ENCODE measurements around the gene TIPRL. TPM values are rescaled to one million over a fixed set of nuclear protein-coding genes. Genes with fewer than 3 reads are reported as not detected.

TIPRL gene
- total and polyA plus RNA-seq, 2 of the 8 experiments (the other 6 are each of a cell fraction or from before 2014, with no cell fraction given) = 8.1 to 27.4 TPM

- no peak overlapping the region for H2BK12ac ChIP-seq (ENCODE audit: low read depth, low read length)
- no peak overlapping the region for H3K14ac ChIP-seq (ENCODE audit: insufficient read length)
- 0 out of 7 replicates have a peak overlapping the region, but pooled peaks of 2 of the 4 experiments have one; percentile 6 to 42 for H3K9ac ChIP-seq (replicated peaks in 1 of 4; ENCODE audit: extremely low read depth in 1 of 4, low read depth in 3 of 4, low read length in 3 of 4)
- H3K36me3 ChIP-seq (ENCODE audit: control insufficient read depth in 2 of 4, insufficient read depth in 4 of 4, low read length in 3 of 4) = no peaks in the 10 kb centered on the region
- CTCF ChIA-PET (ENCODE audit: partially characterized antibody) = interaction anchor here (0.6 to 1.5 kb wide), 4 partner anchors 10 to 96 kb away, joined by 3 to 8 read pairs (median 4); no protein-coding TSS in a partner anchor
- peak overlapping the region; percentile 19 to 96 (median 86); a peak in 5 of 8 replicates for H3K4me3 ChIP-seq (ENCODE audit: extremely low read depth in 1 of 4, insufficient read depth in 2 of 4, low read depth in 3 of 4, low read length in 4 of 4)
- no peaks in the 10 kb centered on the region for H3K9me3 ChIP-seq (ENCODE audit: insufficient read depth in 2 of 2, low read depth in 1 of 2, low read length in 1 of 2)
- H3K23ac ChIP-seq (ENCODE audit: insufficient read length) = no peak overlapping the region
- POLR2A ChIA-PET (ENCODE audit: partially characterized antibody) = interaction anchor here (0.5 to 1.3 kb wide), 2 partner anchors 47 to 449 kb away, joined by 4 to 6 read pairs; partner anchors contain the start of gene SFT2D2
- peaks cover 0 to 3% (median 0%) of the 10 kb centered on the region in 4 experiments; a peak in 2 of 7 replicates for H3K4me1 ChIP-seq (replicated peaks in 1 of 4; ENCODE audit: control insufficient read depth in 3 of 4, insufficient read depth in 4 of 4, low read length in 3 of 4)
- FAIRE-seq = no peak
- no peak overlapping the region for H4K8ac ChIP-seq (ENCODE audit: extremely low read depth, insufficient read depth, low read length)
- peak overlapping the region; percentile 37; the same call in 1 of the 2 replicates for H3K27ac ChIP-seq (ENCODE audit: low read depth, low read length)
- peaks cover 0 to 17% of the 10 kb centered on the region in 2 experiments; a peak in 2 of 4 replicates for H3K79me2 ChIP-seq (ENCODE audit: control insufficient read depth in 1 of 2, insufficient read depth in 2 of 2, low read length in 2 of 2)
- no peak overlapping the region; the same call in 1 of the 2 replicates for H2BK5ac ChIP-seq (ENCODE audit: low read depth, low read length)
- no peak overlapping the region for H2BK15ac ChIP-seq (ENCODE audit: low read length)
- H3K4me2 ChIP-seq (ENCODE audit: insufficient read depth in 1 of 2, low read depth in 2 of 2, low read length in 2 of 2) = peak overlapping the region; percentile 73 to 99
- H3K56ac ChIP-seq (replicated peaks; ENCODE audit: insufficient read length, low read depth, low read length) = no peak overlapping the region
- no peak overlapping the region for H4K91ac ChIP-seq (replicated peaks; ENCODE audit: insufficient read length, low read length)
- WGBS, 2 experiments (ENCODE audit: extremely low coverage in 1 of 2, insufficient coverage in 1 of 2, insufficient read length in 1 of 2, insufficient replicate concordance in 2 of 2, low coverage in 1 of 2, low lambda C conversion rate in 2 of 2, missing lambda C conversion rate in 1 of 2) = 71% methylated on average over 5 of the region's 5 CpGs; no CpG with 5 or more reads in 1 of the 2 experiments
- 0 out of 2 replicates have a peak, but pooled peaks cover 2% of the 10 kb centered on the region for H3K79me1 ChIP-seq (ENCODE audit: low read depth, low read length)
- no peak overlapping the region for H2BK120ac ChIP-seq (replicated peaks; ENCODE audit: low read depth, low read length)
- no peak overlapping the region for H3K4ac ChIP-seq (replicated peaks; ENCODE audit: insufficient read length, low read depth, low read length)
- peak overlapping the region; percentile 55 for H4K5ac ChIP-seq (ENCODE audit: insufficient read length, low read depth, low read length)
- no peak overlapping the region for H2AK5ac ChIP-seq (ENCODE audit: low read depth, low read length)
- DNase-seq (ENCODE audit: low read depth in 1 of 2, low spot score in 2 of 2) = no peak
- peaks cover 6% of the 10 kb centered on the region; the same call in 1 of the 2 replicates for H3K23me2 ChIP-seq (ENCODE audit: low read depth, low read length)
- H3K27me3 ChIP-seq (replicated peaks in 1 of 4; ENCODE audit: control insufficient read depth in 3 of 4, extremely low read depth in 1 of 4, insufficient read depth in 3 of 4, low read length in 3 of 4) = no peaks in the 10 kb centered on the region
- H4K20me1 ChIP-seq (replicated peaks in 1 of 2; ENCODE audit: control insufficient read depth in 1 of 2, insufficient read depth in 2 of 2, low read length in 2 of 2) = no peaks in the 10 kb centered on the region
- no peak overlapping the region; the same call in 1 of the 2 replicates for H3K18ac ChIP-seq (ENCODE audit: extremely low read depth, low read length)
- TF ChIP-seq SAP30 (IDR thresholded peaks at IDR 0.05; ENCODE audit: insufficient read depth, insufficient replicate concordance, low read length) (peak; percentile 8), TAF7 (optimal IDR thresholded peaks at IDR 0.05; ENCODE audit: borderline replicate concordance, low read depth, low read length) (no peak)
- peak overlapping the region; percentile 77 for H2AFZ ChIP-seq (ENCODE audit: low read length)
- no peak overlapping the region for H2BK20ac ChIP-seq (ENCODE audit: low read length)
These were observed 530 bp upstream of the TIPRL start for GRCh38 chr1:168178227-168178637.
